K562 (cell line): Measurements from ENCODE around the gene SKAP1. TPM values are rescaled to one million over a fixed set of nuclear protein-coding genes. Genes with fewer than 3 reads are reported as not detected.

ENCODE experiments used
- ATAC-seq: fragments of 200-7000 bp; cut with Tn5 transposase; 3 replicates; pipeline ENCODE4 v1.9.1; 2020; ENCODE audit warnings: moderate library complexity
- BruUV-seq: library from RNA; stranded (reverse); fragments of 400-500 nt; replicated peaks from 2 replicates; lab custom pipeline; 2021; lab: Mats Ljungman, UMichigan
- CTCF ChIA-PET: fragments of 300-600 bp; formaldehyde crosslinking; extraction: SDS; loops from one replicate; lab custom pipeline; 2021; ENCODE audit warnings: low intra/inter-chr PET ratio; lab: Yijun Ruan, JAX
- POLR2A ChIA-PET: fragments of 300-600, 350-650 bp; sonication (Branson Sonifier 250); formaldehyde crosslinking; extraction: SDS; loops from one replicate; lab custom pipeline; 2021; ENCODE audit warnings: antibody characterized with exemption, inconsistent platforms; lab: Yijun Ruan, JAX
- DNase-seq, 4 experiments: peaks; one replicate each; pipeline versions ENCODE4 v3.0.0 to v3.0.0-alpha.2; 2011 to 2018; ENCODE audit warnings: low spot score in 3 of 4, mixed read lengths in 3 of 4; ENCODE audit errors: extremely low read depth in 1 of 4
- FAIRE-seq: peaks from 2 replicates; lab custom pipeline; 2011; peaks lifted over from hg19 to GRCh38; lab: Jason Lieb, UNC
- H2AFZ ChIP-seq: 2 replicates; pipeline ENCODE4 v1.6.0; 2011; ENCODE audit warnings: low read depth, low read length, control low read depth, inconsistent platforms
- H3K27ac ChIP-seq: fragments of 200-600 bp; 3 replicates; pipeline ENCODE4 v1.8.0; 2011; ENCODE audit warnings: low read depth, mild to moderate bottlenecking, control low read depth, inconsistent platforms, low read length, moderate library complexity, mixed read lengths; ENCODE audit errors: extremely low read depth
- H3K27me3 ChIP-seq, 2 experiments: fragments of 300-600 bp in 1 of 2; 2 replicates in 1 of 2; 3 replicates in 1 of 2; pipeline versions ENCODE4 v1.6.0 to v1.8.0; 2011; ENCODE audit warnings: inconsistent platforms in 2 of 2, low read length in 2 of 2, mild to moderate bottlenecking in 1 of 2, mixed read lengths in 1 of 2, moderate library complexity in 1 of 2; ENCODE audit not compliant: control insufficient read depth in 2 of 2, insufficient read depth in 2 of 2
- H3K36me3 ChIP-seq: fragments of 300-600 bp; 3 replicates; pipeline ENCODE4 v1.8.0; 2011; ENCODE audit warnings: mild to moderate bottlenecking, low read length, inconsistent platforms; ENCODE audit not compliant: control insufficient read depth, insufficient read depth
- H3K4me1 ChIP-seq, 2 experiments: fragments of 200-600 bp in 1 of 2; replicated peaks in 1 of 2; 2 replicates in 1 of 2; 3 replicates in 1 of 2; pipeline versions ENCODE4 v1.5.1 to v1.8.0; 2011; ENCODE audit warnings: inconsistent platforms in 2 of 2, low read length in 2 of 2, mild to moderate bottlenecking in 1 of 2, mixed read lengths in 1 of 2, moderate library complexity in 1 of 2; ENCODE audit not compliant: control insufficient read depth in 2 of 2, insufficient read depth in 2 of 2
- H3K4me2 ChIP-seq: 2 replicates; pipeline ENCODE4 v1.6.1; 2011; ENCODE audit warnings: low read length, control low read depth, inconsistent platforms, mixed read lengths; ENCODE audit not compliant: insufficient read depth
- H3K4me3 ChIP-seq: fragments of 200-600 bp; sonication (generic), shearing (Covaris generic); 2 replicates; pipeline ENCODE4 v1.5.1; 2016; ENCODE audit warnings: control low read depth, inconsistent platforms
- H3K79me2 ChIP-seq: fragments of 200-600 bp; 3 replicates; pipeline ENCODE4 v1.8.0; 2011; ENCODE audit warnings: low read length, inconsistent platforms; ENCODE audit not compliant: control insufficient read depth, insufficient read depth
- H3K9ac ChIP-seq, 2 experiments: 2 replicates each; pipeline versions ENCODE4 v1.6.0 to v1.6.1; 2011; ENCODE audit warnings: low read depth in 2 of 2, low read length in 2 of 2, control low read depth in 1 of 2, inconsistent platforms in 1 of 2, mild to moderate bottlenecking in 1 of 2, mixed read lengths in 1 of 2; ENCODE audit not compliant: insufficient read depth in 1 of 2
- H3K9me1 ChIP-seq: one replicate; pipeline ENCODE4 v1.6.0; 2011; ENCODE audit warnings: inconsistent platforms, mild to moderate bottlenecking, low read length, moderate library complexity; ENCODE audit not compliant: control insufficient read depth, insufficient read depth
- H3K9me3 ChIP-seq: replicated peaks from 2 replicates; pipeline ENCODE4 v1.5.1; 2011; ENCODE audit warnings: low read depth, low read length, inconsistent platforms; ENCODE audit not compliant: control insufficient read depth, insufficient read depth
- H4K20me1 ChIP-seq: replicated peaks from 2 replicates; pipeline ENCODE4 v1.6.1; 2011; ENCODE audit warnings: low read length, inconsistent platforms, mixed read lengths; ENCODE audit not compliant: control insufficient read depth, insufficient read depth
- CLOCK ChIP-seq: fragments of 250-450 bp; sonication (Bioruptor Pico); IDR thresholded peaks from 2 replicates; pipeline ENCODE4 v1.4.0; 2020; ENCODE audit warnings: mild to moderate bottlenecking, moderate library complexity, borderline replicate concordance
- CREB1 ChIP-seq, 2 experiments: sonication (generic) in 1 of 2; formaldehyde crosslinking in 1 of 2; IDR thresholded peaks; 2 replicates each; pipeline versions ENCODE4 v1.6.1 to v1.8.0; 2012 to 2022; ENCODE audit warnings: inconsistent platforms in 1 of 2, mild to moderate bottlenecking in 1 of 2, missing genetic modification reagents in 1 of 2, moderate library complexity in 1 of 2
- DLX4 ChIP-seq: fragments of 250-450 bp; sonication (Bioruptor Pico); IDR thresholded peaks from 2 replicates; pipeline ENCODE4 v1.6.1; 2021; ENCODE audit warnings: mild to moderate bottlenecking
- EP300 ChIP-seq: IDR thresholded peaks from 2 replicates; pipeline ENCODE4 v1.6.1; 2012; ENCODE audit warnings: low read length, improper control_type of control experiment
- FOXM1 ChIP-seq, 2 experiments: fragments of 450-650 bp in 1 of 2; sonication (generic) in 1 of 2; formaldehyde crosslinking in 1 of 2; IDR thresholded peaks; 2 replicates each; pipeline versions ENCODE4 v1.6.1 to v1.9.0; 2017 to 2022; ENCODE audit warnings: low read depth in 2 of 2, mild to moderate bottlenecking in 2 of 2, missing genetic modification reagents in 1 of 2, moderate library complexity in 1 of 2
- HSF4 ChIP-seq: fragments of 250-450 bp; sonication (Bioruptor Pico); IDR thresholded peaks from 2 replicates; pipeline ENCODE4 v2.1.2; 2022; ENCODE audit warnings: mild to moderate bottlenecking, moderate library complexity, borderline replicate concordance
- POLR2A ChIP-seq: fragments of 450-650 bp; conservative IDR thresholded peaks from 2 replicates; pipeline ENCODE4 v1.6.1; 2016
- TBL1XR1 ChIP-seq, 2 experiments: IDR thresholded peaks; 2 replicates each; pipeline ENCODE4 v1.6.1; 2012; ENCODE audit warnings: improper control_type of control experiment in 2 of 2, low read length in 2 of 2, mild to moderate bottlenecking in 1 of 2
- WGBS: fragments of 100-300 bp; shearing (Covaris generic); methylation state at CpG from one replicate; pipeline ENCODE4 v1.1.6; 2016; ENCODE audit warnings: low coverage, mixed read lengths; ENCODE audit not compliant: insufficient coverage; ENCODE audit errors: missing lambda C conversion rate; 5-methylcytosine and 5-hydroxymethylcytosine counted together
- in situ Hi-C: fragments of 300-500 bp; cut with MboI; formaldehyde crosslinking; loops from 4 replicates; pipeline ENCODE4 v1.15.0; 2018; ENCODE audit warnings: inconsistent platforms, mixed read lengths
- intact Hi-C: fragments of 100-400 bp; cut with micrococcal nuclease; formaldehyde crosslinking; loops from 2 replicates; pipeline ENCODE4 v1.14.2; 2022
- polyA plus RNA-seq, 8 experiments: library from polyadenylated mRNA; depleted of rRNA in 4 of 8; stranded (reverse) in 5 of 8; unstranded in 3 of 8; fragments of >200 nt; fragmentation: Nextera tagmentation in 2 of 8; fragmentation: Illumina TruSeq in 1 of 8; extraction: Ambion mirVana in 2 of 8; extraction: Trizol in 1 of 8; gene quantifications; 2 replicates each; pipeline versions ENCODE4 v1.2.1 to v1.2.3, GENCODE V29; 2011 to 2014; ENCODE audit warnings: inconsistent platforms in 1 of 8, missing spikeins in 1 of 8
- total RNA-seq, 7 experiments: library from RNA; depleted of rRNA in 6 of 7; stranded (reverse); fragments of >200 nt in 6 of 7; fragmentation: Illumina TruSeq in 2 of 7; extraction: Trizol in 2 of 7; gene quantifications; 2 replicates each; pipeline versions ENCODE4 v1.2.1 to v1.2.3, GENCODE V29; 2011 to 2021; ENCODE audit warnings: low replicate concordance in 1 of 7
- TF ChIP-seq, protein P1 (sequence below): fragments of 450-650 bp; conservative IDR thresholded peaks from 2 replicates; pipeline ENCODE4 v1.6.1; 2016; ENCODE audit warnings: missing genetic modification characterization, low read depth, mild to moderate bottlenecking, control low read depth, missing compliant biosample characterization
- TF ChIP-seq, protein P2 (sequence below): sonication (generic); formaldehyde crosslinking; IDR thresholded peaks from 2 replicates; pipeline ENCODE4 v1.8.1; 2023; ENCODE audit warnings: mild to moderate bottlenecking, missing genetic modification reagents, moderate library complexity

The SKAP1 gene
- total and polyA plus RNA-seq, 9 of the 15 experiments (the other 6 are each of a cell fraction or from before 2014, with no cell fraction given), result 0.06 to 0.80 (median 0.10) TPM; not detected in 4

DNA sequence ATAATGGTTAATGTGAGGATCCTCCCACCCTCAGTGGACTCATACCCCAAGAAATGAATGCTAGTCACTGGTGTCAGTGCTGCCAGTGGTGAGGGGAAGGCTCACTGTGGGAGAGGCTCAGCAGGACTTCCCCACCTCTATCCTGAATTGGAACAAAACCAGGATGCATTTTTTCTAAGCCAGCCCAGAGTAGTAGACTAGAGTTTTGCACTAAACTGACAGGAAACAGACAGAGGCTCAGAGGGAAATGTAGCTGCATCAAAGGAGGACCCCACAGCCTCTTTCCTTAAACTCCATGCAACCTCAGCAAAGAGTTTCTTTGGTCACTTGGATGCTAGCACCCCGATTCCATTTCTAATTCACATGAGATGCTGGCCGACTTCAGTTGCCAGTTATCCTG lies 10.7 kb upstream of the SKAP1 start:
- H3K4me3 ChIP-seq, result no peak overlapping the region
- WGBS, result 81% methylated on average over 2 of the region's 2 CpGs
- no peaks in the 10 kb centered on the region for H3K27me3 ChIP-seq
- BruUV-seq, result no TSS peak
- TF ChIP-seq DLX4 (CRISPR knock-in tag) (no peak), TBL1XR1 (IDR thresholded peaks at IDR 0.05; ENCODE audit: low read length in 2 of 2) (no peak), HSF4 (CRISPR knock-in tag) (no peak), FOXM1 (IDR thresholded peaks at IDR 0.05; ENCODE audit: low read depth) (no peak), FOXM1 (CRISPR knock-in tag; IDR thresholded peaks at IDR 0.05; ENCODE audit: low read depth) (no peak), POLR2A (no peak), EP300 (no peak), CLOCK (CRISPR knock-in tag) (no peak), CREB1 (IDR thresholded peaks at IDR 0.05) (no peak), CREB1 (CRISPR knock-in tag; IDR thresholded peaks at IDR 0.05) (no peak)
- TF ChIP-seq, protein P1, sequence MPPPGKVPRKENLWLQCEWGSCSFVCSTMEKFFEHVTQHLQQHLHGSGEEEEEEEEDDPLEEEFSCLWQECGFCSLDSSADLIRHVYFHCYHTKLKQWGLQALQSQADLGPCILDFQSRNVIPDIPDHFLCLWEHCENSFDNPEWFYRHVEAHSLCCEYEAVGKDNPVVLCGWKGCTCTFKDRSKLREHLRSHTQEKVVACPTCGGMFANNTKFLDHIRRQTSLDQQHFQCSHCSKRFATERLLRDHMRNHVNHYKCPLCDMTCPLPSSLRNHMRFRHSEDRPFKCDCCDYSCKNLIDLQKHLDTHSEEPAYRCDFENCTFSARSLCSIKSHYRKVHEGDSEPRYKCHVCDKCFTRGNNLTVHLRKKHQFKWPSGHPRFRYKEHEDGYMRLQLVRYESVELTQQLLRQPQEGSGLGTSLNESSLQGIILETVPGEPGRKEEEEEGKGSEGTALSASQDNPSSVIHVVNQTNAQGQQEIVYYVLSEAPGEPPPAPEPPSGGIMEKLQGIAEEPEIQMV, result no peak
- TF ChIP-seq, protein P2, sequence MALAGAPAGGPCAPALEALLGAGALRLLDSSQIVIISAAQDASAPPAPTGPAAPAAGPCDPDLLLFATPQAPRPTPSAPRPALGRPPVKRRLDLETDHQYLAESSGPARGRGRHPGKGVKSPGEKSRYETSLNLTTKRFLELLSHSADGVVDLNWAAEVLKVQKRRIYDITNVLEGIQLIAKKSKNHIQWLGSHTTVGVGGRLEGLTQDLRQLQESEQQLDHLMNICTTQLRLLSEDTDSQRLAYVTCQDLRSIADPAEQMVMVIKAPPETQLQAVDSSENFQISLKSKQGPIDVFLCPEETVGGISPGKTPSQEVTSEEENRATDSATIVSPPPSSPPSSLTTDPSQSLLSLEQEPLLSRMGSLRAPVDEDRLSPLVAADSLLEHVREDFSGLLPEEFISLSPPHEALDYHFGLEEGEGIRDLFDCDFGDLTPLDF, result no peak
- in situ Hi-C loops (no loop called here), intact Hi-C loops (loop anchor here (2.0 kb wide), 1 partner anchor 16 kb away; no protein-coding TSS in a partner anchor)
- no peaks in the 10 kb centered on the region; the same call in 1 of the 2 replicates for H3K9me3 ChIP-seq
- no peaks in the 10 kb centered on the region for H4K20me1 ChIP-seq
- no peak for DNase-seq
- H3K9me1 ChIP-seq, result no peaks in the 10 kb centered on the region
- no peaks in the 10 kb centered on the region for H3K36me3 ChIP-seq
- ATAC-seq, result no peak
- H3K9ac ChIP-seq, result no peak overlapping the region
- no peak overlapping the region for H3K27ac ChIP-seq
- no peak for FAIRE-seq
- H3K4me1 ChIP-seq, result peaks cover 9 to 63% of the 10 kb centered on the region in 2 experiments; a peak in 4 of 5 replicates
- POLR2A ChIA-PET, result interaction anchor here (0.5 kb wide), 1 partner anchor 63 kb away, joined by 3 read pairs; no protein-coding TSS in a partner anchor
- H3K4me2 ChIP-seq, result 0 out of 2 replicates have a peak overlapping the region, but pooled peaks have one; percentile 24
- H2AFZ ChIP-seq, result no peak overlapping the region
- CTCF ChIA-PET, result no interaction called here
- H3K79me2 ChIP-seq, result no peaks in the 10 kb centered on the region
